Left ventricle myocardium inferior (tissue), 1 donor: ENCODE results near the gene HDAC7. TPM values are rescaled to one million over a fixed set of nuclear protein-coding genes. Genes with fewer than 3 reads are reported as not detected.

ENCODE experiments used
- DNase-seq: peaks from one replicate; pipeline ENCODE4 v3.0.0-alpha.2; 2020
- H3K27ac ChIP-seq: fragments of 200-600 bp; replicated peaks from 2 replicates; pipeline ENCODE4 v1.8.0; 2021
- H3K27me3 ChIP-seq: fragments of 200-600 bp; 2 replicates; pipeline ENCODE4 v1.8.0; 2021; ENCODE audit warnings: low read depth
- H3K36me3 ChIP-seq: fragments of 200-600 bp; 2 replicates; pipeline ENCODE4 v1.8.0; 2021
- H3K4me1 ChIP-seq: fragments of 200-600 bp; 2 replicates; pipeline ENCODE4 v1.8.0; 2021
- H3K4me3 ChIP-seq: fragments of 200-600 bp; 2 replicates; pipeline ENCODE4 v1.8.0; 2021; ENCODE audit warnings: mild to moderate bottlenecking, moderate library complexity
- H3K9me3 ChIP-seq: fragments of 200-600 bp; replicated peaks from 2 replicates; pipeline ENCODE4 v1.8.0; 2021
- CTCF ChIP-seq: fragments of 200-600 bp; IDR thresholded peaks from 2 replicates; pipeline ENCODE4 v1.8.0; 2021; ENCODE audit warnings: antibody characterized with exemption, mild to moderate bottlenecking, borderline replicate concordance
- intact Hi-C: fragments of 100-400 bp; cut with micrococcal nuclease; formaldehyde crosslinking; loops from one replicate; pipeline ENCODE4 v1.11.0; 2022
- total RNA-seq: library from RNA; stranded (reverse); fragmentation: NEBNext Ultra II Directional; extraction: Animal tissue kit (Norgen Biotek cat#: 25700); gene quantifications from one replicate; pipeline ENCODE4 v1.2.1, GENCODE V29; 2021
- donor health status: DM: no; HTN: yes; CAD: no; lungs with severe emphysema.

HDAC7 gene
- total RNA-seq, 1 donor from 2014 or later = 47.1 TPM

- H3K4me3 ChIP-seq = peak overlapping the region; percentile 98
- no peak for TF ChIP-seq CTCF
- peak overlapping the region; percentile 90 for H3K27ac ChIP-seq
- DNase-seq = peak; percentile 15
- intact Hi-C loops = loop anchor here (10.0 kb wide), 1 partner anchor 61 kb away; no protein-coding TSS in a partner anchor
- peaks cover 70% of the 10 kb centered on the region for H3K4me1 ChIP-seq
- H3K36me3 ChIP-seq = no peaks in the 10 kb centered on the region
- H3K9me3 ChIP-seq = no peaks in the 10 kb centered on the region
- H3K27me3 ChIP-seq = no peaks in the 10 kb centered on the region
Measured at GRCh38 chr12:47773858-47774580, 45.7 kb downstream of the HDAC7 start.

GRCh38 chr12:47773062-47773857 lies 46.4 kb downstream of the HDAC7 start, which contains the start of gene SLC48A1:
TSS of gene SLC48A1 (plus strand) at chr12:47773238. CDS start at chr12:47773305, 67 bp downstream.
- Histone ChIP-seq H3K27me3 (no peaks in the 10 kb centered on the region), H3K27ac (peak within 1 kb of the TSS; percentile 90), H3K4me1 (peaks cover 70% of the 10 kb centered on the region), H3K36me3 (no peaks in the 10 kb centered on the region), H3K9me3 (no peaks in the 10 kb centered on the region), H3K4me3 (peak within 1 kb of the TSS; percentile 98)
- TF ChIP-seq CTCF = peak; percentile 54
- DNase-seq = peak; percentile 80
- intact Hi-C loops = loop anchor here (10.0 kb wide), 1 partner anchor 62 kb away; no protein-coding TSS in a partner anchor

DNA sequence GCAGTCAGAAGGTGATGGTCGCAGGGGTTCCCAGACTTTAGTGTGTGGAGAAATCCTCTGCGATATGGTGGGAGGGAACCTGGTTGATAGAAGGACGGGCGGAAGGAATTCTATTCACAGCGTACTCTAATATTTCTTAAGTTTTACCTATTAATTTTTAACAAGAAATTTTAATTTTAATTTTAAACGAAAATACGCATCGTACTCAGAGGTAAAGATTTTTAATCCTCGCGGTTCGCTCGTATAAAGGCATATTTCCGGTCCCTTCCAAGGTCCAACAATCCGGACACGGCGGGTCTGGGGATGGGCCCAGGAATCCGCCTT lies 47.0 kb downstream of the HDAC7 start:
- Histone ChIP-seq H3K4me3 (peak overlapping the region; percentile 98), H3K27me3 (no peaks in the 10 kb centered on the region), H3K36me3 (no peaks in the 10 kb centered on the region), H3K9me3 (no peaks in the 10 kb centered on the region), H3K27ac (peak overlapping the region; percentile 90), H3K4me1 (peaks cover 68% of the 10 kb centered on the region)
- no peak for DNase-seq
- TF ChIP-seq CTCF = no peak
- intact Hi-C loops = loop anchor here (10.0 kb wide), 1 partner anchor 62 kb away; no protein-coding TSS in a partner anchor

GRCh38 chr12:47772094-47772660 lies 47.5 kb downstream of the HDAC7 start:
- H3K27ac ChIP-seq = no peak overlapping the region
- no peaks in the 10 kb centered on the region for H3K36me3 ChIP-seq
- DNase-seq = no peak
- no peaks in the 10 kb centered on the region for H3K9me3 ChIP-seq
- H3K4me3 ChIP-seq = peak overlapping the region; percentile 98
- H3K4me1 ChIP-seq = peaks cover 67% of the 10 kb centered on the region
- intact Hi-C loops = loop anchor here (10.0 kb wide), 1 partner anchor 63 kb away; no protein-coding TSS in a partner anchor
- no peak for TF ChIP-seq CTCF
- H3K27me3 ChIP-seq = no peaks in the 10 kb centered on the region

- H3K27me3 ChIP-seq = no peaks in the 10 kb centered on the region
- no peak overlapping the region for H3K4me3 ChIP-seq
- H3K9me3 ChIP-seq = no peaks in the 10 kb centered on the region
- DNase-seq = no peak
- peaks cover 67% of the 10 kb centered on the region for H3K4me1 ChIP-seq
- no peak overlapping the region for H3K27ac ChIP-seq
- H3K36me3 ChIP-seq = no peaks in the 10 kb centered on the region
- TF ChIP-seq CTCF = no peak
- intact Hi-C loops = loop anchor here (10.0 kb wide), 1 partner anchor 63 kb away; no protein-coding TSS in a partner anchor
Measured at GRCh38 chr12:47771304-47771703, 48.4 kb downstream of the HDAC7 start.
